CD4-positive, alpha-beta T cell (primary cell): ENCODE measurements around the gene IQSEC1. TPM values are rescaled to one million over a fixed set of nuclear protein-coding genes. Genes with fewer than 3 reads are reported as not detected.

Experiments used
- ATAC-seq: fragments of 200-7000 bp; cut with Tn5 transposase; one replicate; pipeline ENCODE4 v1.10.0; 2022; ENCODE audit warnings: mild to moderate bottlenecking; ENCODE audit not compliant: poor library complexity
- CTCF ChIA-PET: fragments of 350-600 bp; sonication (Branson Sonifier 250); formaldehyde crosslinking; loops from one replicate; lab custom pipeline; 2021; ENCODE audit warnings: antibody characterized with exemption, inconsistent platforms; lab: Charles Lee
- POLR2A ChIA-PET: fragments of 350-600 bp; sonication (Branson Sonifier 250); formaldehyde crosslinking; loops from one replicate; lab custom pipeline; 2021; ENCODE audit warnings: antibody characterized with exemption, inconsistent platforms; lab: Charles Lee
- DNase-seq, 14 experiments: peaks; one replicate each; pipeline ENCODE4 v3.0.0-alpha.2; 2013 to 2020; ENCODE audit warnings: mixed read lengths in 2 of 14
- H3K27ac ChIP-seq, 2 donors: one replicate each; pipeline versions ENCODE4 v1.5.1 to v1.7.0; 2013; ENCODE audit warnings: low read length in 2 of 2, low read depth in 1 of 2, mild to moderate bottlenecking in 1 of 2
- H3K27me3 ChIP-seq, 2 experiments: 1 replicate in 1 of 2; 2 replicates in 1 of 2; pipeline versions ENCODE4 v1.6.1 to v1.7.0; 2013; ENCODE audit warnings: low read length in 2 of 2, control low read depth in 1 of 2, mild to moderate bottlenecking in 1 of 2, moderate library complexity in 1 of 2; ENCODE audit not compliant: insufficient read depth in 2 of 2, control insufficient read depth in 1 of 2
- H3K36me3 ChIP-seq: one replicate; pipeline ENCODE4 v1.6.1; 2013; ENCODE audit warnings: low read length, control low read depth; ENCODE audit not compliant: insufficient read depth
- H3K4me1 ChIP-seq: one replicate; pipeline ENCODE4 v1.6.1; 2013; ENCODE audit warnings: low read length, control low read depth; ENCODE audit not compliant: insufficient read depth
- H3K4me3 ChIP-seq: one replicate; pipeline ENCODE4 v1.5.1; 2013; ENCODE audit warnings: mild to moderate bottlenecking, low read length, moderate library complexity
- H3K9me3 ChIP-seq, 2 experiments: 1 replicate in 1 of 2; 2 replicates in 1 of 2; pipeline versions ENCODE4 v1.6.1 to v1.7.0; 2013; ENCODE audit warnings: low read length in 2 of 2, mild to moderate bottlenecking in 2 of 2, control low read depth in 1 of 2, moderate library complexity in 1 of 2; ENCODE audit not compliant: control insufficient read depth in 1 of 2, insufficient read depth in 1 of 2
- H3K27ac Mint-ChIP-seq: one replicate; pipeline ENCODE4 v1.8.0; 2020; ENCODE audit warnings: mixed read lengths
- H3K27me3 Mint-ChIP-seq: one replicate; pipeline ENCODE4 v1.8.0; 2021; ENCODE audit warnings: mixed read lengths
- H3K36me3 Mint-ChIP-seq: one replicate; pipeline ENCODE4 v1.8.0; 2021; ENCODE audit warnings: low read depth, mixed read lengths
- H3K4me1 Mint-ChIP-seq: one replicate; pipeline ENCODE4 v1.8.0; 2021; ENCODE audit warnings: low read depth, mixed read lengths
- H3K4me3 Mint-ChIP-seq: one replicate; pipeline ENCODE4 v1.8.0; 2020; ENCODE audit warnings: mild to moderate bottlenecking, mixed read lengths
- H3K9me3 Mint-ChIP-seq: one replicate; pipeline ENCODE4 v1.8.0; 2020; ENCODE audit warnings: mixed read lengths
- intact Hi-C, 2 experiments: fragments of 100-400 bp; cut with DNase I in 1 of 2; cut with micrococcal nuclease in 1 of 2; formaldehyde crosslinking; loops; one replicate each; pipeline versions ENCODE4 v1.15.1 to v1.9.0; 2023 to 2025; cut with DNase I, micrococcal nuclease
- total RNA-seq, 174 experiments: library from RNA in 2 of 174; stranded (reverse) in 2 of 174; gene quantifications; one replicate each; pipeline ENCODE4 v1.2.3 and lab custom pipeline; 2021 to 2026
- TF ChIP-seq, protein P1 (sequence below): fragments of 200-600 bp; IDR thresholded peaks from one replicate; pipeline ENCODE4 v1.8.0; 2022; ENCODE audit warnings: antibody characterized with exemption, mild to moderate bottlenecking

The IQSEC1 gene
- total RNA-seq, 2 experiments from 2014 or later = 102 to 108 TPM

DNA sequence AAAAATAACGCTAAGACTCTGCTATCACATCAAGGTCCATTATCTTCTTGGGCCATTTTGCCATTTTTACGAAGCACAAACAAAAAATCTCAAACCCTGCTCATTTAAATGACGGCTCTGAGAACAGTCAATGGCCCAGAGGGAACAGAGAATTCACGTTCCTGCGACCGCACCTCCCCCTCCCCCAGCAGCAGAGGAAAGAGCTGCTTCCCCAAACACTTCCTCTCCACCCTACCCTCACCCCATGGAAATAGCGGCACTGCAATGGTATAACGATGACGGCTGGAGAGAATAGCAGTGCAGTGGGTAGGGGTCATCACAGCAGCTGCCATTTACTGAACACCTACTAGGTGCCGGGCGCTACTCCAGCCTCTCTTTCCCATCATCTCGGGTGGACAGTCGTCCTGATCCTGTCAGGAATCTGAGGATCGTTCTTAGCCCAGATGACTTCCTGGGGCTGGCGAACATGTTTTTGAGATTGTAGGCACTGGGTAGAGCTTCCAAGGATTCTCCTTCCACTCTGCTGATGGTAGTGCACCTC is 113.3 kb downstream of the IQSEC1 start:
- Histone ChIP-seq H3K4me3 (no peak overlapping the region), H3K4me1 (peaks cover 99% of the 10 kb centered on the region), H3K36me3 (peaks cover 30% of the 10 kb centered on the region), H3K27me3 (no peaks in the 10 kb centered on the region), H3K27ac (no peak overlapping the region), H3K9me3 (no peaks in the 10 kb centered on the region)
- Mint-ChIP-seq H3K4me3 (peak overlapping the region; percentile 42), H3K27ac (peak overlapping the region; percentile 61), H3K27me3 (no peaks in the 10 kb centered on the region), H3K36me3 (peaks cover 36% of the 10 kb centered on the region), H3K9me3 (no peaks in the 10 kb centered on the region), H3K4me1 (peaks cover 92% of the 10 kb centered on the region)
- DNase-seq (peak in 4 of 14 experiments; percentile 19 to 45 (median 31)), ATAC-seq (peak; percentile 48)
- CTCF ChIA-PET = no interaction called here
- intact Hi-C loops = loop anchor here in 1 of 2 experiments (10.0 kb wide), 2 partner anchors 295 to 405 kb away; partner anchors contain the start of genes MKRN2 and RAF1
- POLR2A ChIA-PET = interaction anchor here (1.2 kb wide), 1 partner anchor 33 kb away, joined by 3 read pairs; no protein-coding TSS in a partner anchor
- TF ChIP-seq, protein P1, sequence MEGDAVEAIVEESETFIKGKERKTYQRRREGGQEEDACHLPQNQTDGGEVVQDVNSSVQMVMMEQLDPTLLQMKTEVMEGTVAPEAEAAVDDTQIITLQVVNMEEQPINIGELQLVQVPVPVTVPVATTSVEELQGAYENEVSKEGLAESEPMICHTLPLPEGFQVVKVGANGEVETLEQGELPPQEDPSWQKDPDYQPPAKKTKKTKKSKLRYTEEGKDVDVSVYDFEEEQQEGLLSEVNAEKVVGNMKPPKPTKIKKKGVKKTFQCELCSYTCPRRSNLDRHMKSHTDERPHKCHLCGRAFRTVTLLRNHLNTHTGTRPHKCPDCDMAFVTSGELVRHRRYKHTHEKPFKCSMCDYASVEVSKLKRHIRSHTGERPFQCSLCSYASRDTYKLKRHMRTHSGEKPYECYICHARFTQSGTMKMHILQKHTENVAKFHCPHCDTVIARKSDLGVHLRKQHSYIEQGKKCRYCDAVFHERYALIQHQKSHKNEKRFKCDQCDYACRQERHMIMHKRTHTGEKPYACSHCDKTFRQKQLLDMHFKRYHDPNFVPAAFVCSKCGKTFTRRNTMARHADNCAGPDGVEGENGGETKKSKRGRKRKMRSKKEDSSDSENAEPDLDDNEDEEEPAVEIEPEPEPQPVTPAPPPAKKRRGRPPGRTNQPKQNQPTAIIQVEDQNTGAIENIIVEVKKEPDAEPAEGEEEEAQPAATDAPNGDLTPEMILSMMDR = no peak

DNA sequence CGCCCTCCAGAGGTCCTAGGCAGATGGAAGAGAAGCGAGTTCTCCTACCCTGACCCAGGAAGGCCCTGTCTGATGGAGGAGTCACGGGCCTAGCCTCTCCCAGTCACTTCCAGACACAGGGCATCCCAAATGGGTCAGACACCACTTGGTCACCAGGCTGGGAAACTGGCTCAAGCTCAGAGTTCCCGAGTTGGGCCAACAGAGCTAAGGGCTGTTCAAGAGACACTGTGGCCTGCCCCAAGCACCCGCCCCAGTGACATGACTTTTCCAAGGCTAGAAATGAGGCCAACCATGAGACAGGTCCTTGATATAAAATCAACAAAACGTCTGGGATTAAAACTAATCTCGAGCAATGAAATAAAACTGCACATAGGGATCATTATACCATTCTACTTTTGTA is 113.8 kb downstream of the IQSEC1 start:
- H3K4me3 ChIP-seq = no peak overlapping the region
- POLR2A ChIA-PET = no interaction called here
- no peak overlapping the region for H3K4me3 Mint-ChIP-seq

DNA sequence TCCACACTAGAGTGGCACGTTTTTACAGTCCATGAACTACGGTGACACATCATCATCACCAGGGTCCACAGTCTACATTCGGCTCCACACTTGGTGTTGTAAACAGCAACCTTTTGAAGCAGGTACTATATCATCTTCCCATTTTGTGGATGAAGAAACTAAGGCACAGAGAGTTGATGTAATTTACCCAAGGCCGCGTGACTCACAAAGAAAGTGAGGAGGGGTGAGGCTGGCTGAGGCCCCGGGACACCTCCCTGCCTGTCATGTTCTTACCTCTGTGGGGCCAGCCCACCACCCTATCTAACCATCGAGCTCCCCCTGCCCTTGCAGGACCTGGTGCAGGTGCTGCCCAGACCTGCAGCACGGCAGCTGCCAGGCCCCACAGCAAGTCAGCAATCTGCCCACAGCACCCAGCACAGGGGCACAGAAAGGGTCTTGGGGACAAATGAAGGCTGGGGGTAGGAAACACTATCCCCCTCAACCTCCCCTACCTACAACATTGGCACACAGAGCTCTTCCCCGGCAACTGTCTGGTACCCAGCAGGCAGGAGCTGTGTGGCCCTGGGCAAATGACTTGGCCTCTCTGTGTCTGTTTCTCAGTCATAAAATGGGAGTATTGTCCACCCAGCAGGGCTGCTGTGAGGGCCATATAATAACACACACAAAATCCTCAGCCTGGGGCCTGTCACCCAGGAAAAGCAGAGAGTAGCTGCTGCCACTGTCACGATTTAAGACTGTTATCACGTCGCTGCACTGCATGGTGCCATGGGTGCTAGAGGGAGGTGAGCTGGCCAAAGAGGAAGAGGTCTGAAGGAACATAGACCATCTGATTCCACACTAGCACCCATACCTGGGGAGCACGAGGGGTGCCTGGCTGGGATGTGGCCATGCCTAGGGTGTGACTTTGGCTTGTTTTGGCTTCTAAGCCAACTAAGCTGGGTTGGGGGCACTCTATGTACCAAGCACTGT is 115.1 kb downstream of the IQSEC1 start:
- Mint-ChIP-seq H3K27ac (peak overlapping the region; percentile 52), H3K27me3 (no peaks in the 10 kb centered on the region), H3K36me3 (peaks cover 37% of the 10 kb centered on the region), H3K4me1 (peaks cover 88% of the 10 kb centered on the region), H3K4me3 (no peak overlapping the region), H3K9me3 (no peaks in the 10 kb centered on the region)
- intact Hi-C loops = no loop called here
- ChIA-PET POLR2A (interaction anchor here (0.8 to 1.5 kb wide), 2 partner anchors 9 to 1177 kb away, joined by 3 read pairs; no protein-coding TSS in a partner anchor), CTCF (interaction anchor here (1.3 kb wide), 1 partner anchor 37 kb away, joined by 3 read pairs; no protein-coding TSS in a partner anchor)
- Histone ChIP-seq H3K4me3 (no peak overlapping the region), H3K9me3 (no peaks in the 10 kb centered on the region), H3K4me1 (peaks cover 95% of the 10 kb centered on the region), H3K27ac (no peak overlapping the region), H3K36me3 (peaks cover 36% of the 10 kb centered on the region), H3K27me3 (no peaks in the 10 kb centered on the region)
- ATAC-seq = no peak
- TF ChIP-seq, protein P1 = no peak
- DNase-seq = no peak

More for the DNA sequence above, 113.8 kb downstream of the IQSEC1 start:
- intact Hi-C loops = no loop called here
- no peaks in the 10 kb centered on the region for H3K27me3 Mint-ChIP-seq
- TF ChIP-seq, protein P1 = no peak
- Histone ChIP-seq H3K27me3 (no peaks in the 10 kb centered on the region), H3K36me3 (peaks cover 30% of the 10 kb centered on the region), H3K27ac (no peak overlapping the region), H3K9me3 (no peaks in the 10 kb centered on the region), H3K4me1 (peaks cover 99% of the 10 kb centered on the region)
- DNase-seq = no peak
- CTCF ChIA-PET = interaction anchor here (1.3 kb wide), 1 partner anchor 35 kb away, joined by 3 read pairs; no protein-coding TSS in a partner anchor
- H3K36me3 Mint-ChIP-seq = peaks cover 40% of the 10 kb centered on the region
- no peaks in the 10 kb centered on the region for H3K9me3 Mint-ChIP-seq
- H3K27ac Mint-ChIP-seq = peak overlapping the region; percentile 61
- peaks cover 92% of the 10 kb centered on the region for H3K4me1 Mint-ChIP-seq
- no peak for ATAC-seq
